ENCODE data around the gene BLACAT1. TPM values are rescaled to one million over a fixed set of nuclear protein-coding genes. Genes with fewer than 3 reads are reported as not detected.

The BLACAT1 gene
- polyA plus RNA-seq, 1 of the 3 experiments (the other 2 are of a cell fraction) = not detected

DNA sequence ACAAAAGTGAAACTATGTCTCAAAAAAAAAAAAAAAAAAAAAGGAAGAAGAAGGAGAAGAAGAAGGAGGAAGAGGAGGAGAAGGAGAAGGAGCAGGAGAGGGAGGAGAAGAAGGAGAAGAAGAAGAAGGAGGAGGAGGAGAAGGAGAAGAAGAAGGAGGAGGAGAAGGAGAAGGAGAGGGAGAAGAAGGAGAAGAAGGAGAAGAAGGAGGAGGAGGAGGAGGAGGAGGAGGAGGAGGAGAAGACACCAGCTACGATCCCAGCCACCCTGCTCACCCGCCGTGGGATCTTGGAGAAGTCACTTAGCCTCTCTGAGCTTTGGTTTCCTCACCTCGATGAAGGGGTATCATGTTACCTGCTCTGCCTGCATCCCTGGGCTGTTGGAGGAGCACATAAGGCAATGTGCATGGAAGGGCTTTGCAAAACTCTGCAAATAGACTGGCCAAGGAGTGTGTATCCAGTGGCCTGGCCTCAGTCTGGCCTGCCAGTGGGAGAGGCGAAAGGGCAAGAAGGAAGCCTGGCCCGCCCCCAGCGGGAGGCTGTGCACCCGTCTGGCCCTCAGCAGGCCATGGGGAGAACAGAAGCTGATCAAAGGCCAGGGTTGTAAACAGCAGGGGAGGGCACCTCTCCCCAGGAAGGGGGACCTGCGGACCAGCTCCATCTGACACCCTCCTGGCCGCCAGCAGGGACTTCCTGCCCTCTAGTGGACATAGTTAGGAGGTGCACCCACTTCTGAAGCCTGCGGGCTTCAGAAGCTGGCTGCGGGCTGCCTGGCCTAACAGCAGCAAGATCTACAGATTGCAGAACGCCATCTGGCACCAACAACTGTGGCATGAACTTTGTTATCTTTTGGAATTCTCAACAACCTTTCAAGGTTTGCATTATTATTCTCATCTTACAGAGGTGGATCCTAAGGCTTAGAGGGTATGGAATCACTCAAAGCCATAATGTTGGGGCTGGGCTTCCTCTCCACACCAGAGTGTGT lies 29.4 kb upstream of the BLACAT1 start:
- POLR2A ChIA-PET = interaction anchor here (1.0 kb wide), 1 partner anchor 119 kb away, joined by 3 read pairs; no protein-coding TSS in a partner anchor
- H2AFZ ChIP-seq (ENCODE audit: low read depth) = no peak overlapping the region
- H3K79me2 ChIP-seq (ENCODE audit: insufficient read depth) = no peaks in the 10 kb centered on the region
- peak; percentile 92 for DNase-seq
- H3K4me2 ChIP-seq = no peak overlapping the region
- peaks cover 16% of the 10 kb centered on the region; the same call in 1 of the 2 replicates for H3K27me3 ChIP-seq (ENCODE audit: insufficient read depth)
- H3K27ac ChIP-seq (ENCODE audit: low read depth in 2 of 2, low read length in 1 of 2) = no peak overlapping the region
- 28% methylated on average over 12 of the region's 13 CpGs for WGBS (ENCODE audit: low lambda C conversion rate)
- CTCF ChIA-PET = interaction anchor here (0.6 to 45.6 kb wide), 80 partner anchors 10 to 290 kb away, joined by 3 to 1333 read pairs (median 7); partner anchors contain the start of genes BLACAT1, CDK18, ELK4 and KLHDC8A
- no peak overlapping the region for H3K9ac ChIP-seq
- H4K20me1 ChIP-seq (ENCODE audit: insufficient read depth) = peaks cover 3% of the 10 kb centered on the region; the same call in 1 of the 2 replicates
- peak overlapping the region in 1 of 2 experiments; percentile 22; a peak in 1 of 4 replicates for H3K4me3 ChIP-seq (ENCODE audit: low read depth in 2 of 2, low read length in 1 of 2)
- peaks cover 0 to 3% of the 10 kb centered on the region in 2 experiments; a peak in 2 of 4 replicates for H3K4me1 ChIP-seq (ENCODE audit: control insufficient read depth in 1 of 2, insufficient read depth in 2 of 2, low read depth in 1 of 2, low read length in 1 of 2)
- no peaks in the 10 kb centered on the region for H3K36me3 ChIP-seq (replicated peaks in 1 of 2; ENCODE audit: control insufficient read depth in 1 of 2, insufficient read depth in 2 of 2, low read length in 1 of 2)
- no peaks in the 10 kb centered on the region for H3K9me3 ChIP-seq
- H3F3A ChIP-seq (replicated peaks; ENCODE audit: insufficient read depth) = no peaks in the 10 kb centered on the region
- no peaks in the 10 kb centered on the region for H3K9me2 ChIP-seq
- TF ChIP-seq NRF1 (IDR thresholded peaks at IDR 0.05; ENCODE audit: low read depth, low read length) = no peak
- TF ChIP-seq NFIC (IDR thresholded peaks at IDR 0.05; ENCODE audit: borderline replicate concordance) = no peak
- TF ChIP-seq TCF12 (IDR thresholded peaks at IDR 0.05) = no peak
- no peak for TF ChIP-seq YY1 (IDR thresholded peaks at IDR 0.05; ENCODE audit: low read depth)
- no peak for TF ChIP-seq POLR2AphosphoS5 (IDR thresholded peaks at IDR 0.05; ENCODE audit: low read depth, low read length)
- no peak for TF ChIP-seq MEF2A (IDR thresholded peaks at IDR 0.05; ENCODE audit: borderline replicate concordance, low read depth)
- no peak; a peak in 1 of 4 replicates for TF ChIP-seq EP300 (IDR thresholded peaks at IDR 0.05; ENCODE audit: borderline replicate concordance in 1 of 2, low read depth in 1 of 2, low read length in 1 of 2)
- TF ChIP-seq ELF1 (IDR thresholded peaks at IDR 0.05) = no peak
- TF ChIP-seq, protein P1, sequence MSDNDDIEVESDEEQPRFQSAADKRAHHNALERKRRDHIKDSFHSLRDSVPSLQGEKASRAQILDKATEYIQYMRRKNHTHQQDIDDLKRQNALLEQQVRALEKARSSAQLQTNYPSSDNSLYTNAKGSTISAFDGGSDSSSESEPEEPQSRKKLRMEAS (IDR thresholded peaks at IDR 0.05; ENCODE audit: low read depth) = no peak
- no peak for TF ChIP-seq JUND (IDR thresholded peaks at IDR 0.05)
- no peak for TF ChIP-seq FOXJ3 (CRISPR knock-in tag; IDR thresholded peaks at IDR 0.05)
- TF ChIP-seq CTCF (IDR thresholded peaks at IDR 0.05) = peak; percentile 93
- TF ChIP-seq SMC3 (IDR thresholded peaks at IDR 0.05; ENCODE audit: low read depth, low read length) = peak; percentile 93
- TF ChIP-seq FOSL2 (IDR thresholded peaks at IDR 0.05; ENCODE audit: borderline replicate concordance, low read depth) = no peak
- TF ChIP-seq CHD2 (IDR thresholded peaks at IDR 0.05; ENCODE audit: low read length, partially characterized antibody) = peak; percentile 47
- TF ChIP-seq TEAD4 (IDR thresholded peaks at IDR 0.05; ENCODE audit: borderline replicate concordance, insufficient read depth) = no peak
- no peak for TF ChIP-seq ZBTB33 (IDR thresholded peaks at IDR 0.05; ENCODE audit: borderline replicate concordance, low read depth)
- TF ChIP-seq, protein P2, sequence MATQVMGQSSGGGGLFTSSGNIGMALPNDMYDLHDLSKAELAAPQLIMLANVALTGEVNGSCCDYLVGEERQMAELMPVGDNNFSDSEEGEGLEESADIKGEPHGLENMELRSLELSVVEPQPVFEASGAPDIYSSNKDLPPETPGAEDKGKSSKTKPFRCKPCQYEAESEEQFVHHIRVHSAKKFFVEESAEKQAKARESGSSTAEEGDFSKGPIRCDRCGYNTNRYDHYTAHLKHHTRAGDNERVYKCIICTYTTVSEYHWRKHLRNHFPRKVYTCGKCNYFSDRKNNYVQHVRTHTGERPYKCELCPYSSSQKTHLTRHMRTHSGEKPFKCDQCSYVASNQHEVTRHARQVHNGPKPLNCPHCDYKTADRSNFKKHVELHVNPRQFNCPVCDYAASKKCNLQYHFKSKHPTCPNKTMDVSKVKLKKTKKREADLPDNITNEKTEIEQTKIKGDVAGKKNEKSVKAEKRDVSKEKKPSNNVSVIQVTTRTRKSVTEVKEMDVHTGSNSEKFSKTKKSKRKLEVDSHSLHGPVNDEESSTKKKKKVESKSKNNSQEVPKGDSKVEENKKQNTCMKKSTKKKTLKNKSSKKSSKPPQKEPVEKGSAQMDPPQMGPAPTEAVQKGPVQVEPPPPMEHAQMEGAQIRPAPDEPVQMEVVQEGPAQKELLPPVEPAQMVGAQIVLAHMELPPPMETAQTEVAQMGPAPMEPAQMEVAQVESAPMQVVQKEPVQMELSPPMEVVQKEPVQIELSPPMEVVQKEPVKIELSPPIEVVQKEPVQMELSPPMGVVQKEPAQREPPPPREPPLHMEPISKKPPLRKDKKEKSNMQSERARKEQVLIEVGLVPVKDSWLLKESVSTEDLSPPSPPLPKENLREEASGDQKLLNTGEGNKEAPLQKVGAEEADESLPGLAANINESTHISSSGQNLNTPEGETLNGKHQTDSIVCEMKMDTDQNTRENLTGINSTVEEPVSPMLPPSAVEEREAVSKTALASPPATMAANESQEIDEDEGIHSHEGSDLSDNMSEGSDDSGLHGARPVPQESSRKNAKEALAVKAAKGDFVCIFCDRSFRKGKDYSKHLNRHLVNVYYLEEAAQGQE (IDR thresholded peaks at IDR 0.05; ENCODE audit: low read depth, low read length) = peak; percentile 49; the same call in 1 of the 2 replicates
- no peak for TF ChIP-seq MXI1 (IDR thresholded peaks at IDR 0.05; ENCODE audit: low read depth, low read length)
- TF ChIP-seq GATA2 (CRISPR knock-in tag; IDR thresholded peaks at IDR 0.05) = peak; percentile 75
- no peak for TF ChIP-seq FOXM1 (IDR thresholded peaks at IDR 0.05; ENCODE audit: low read depth)
- TF ChIP-seq, protein P3, sequence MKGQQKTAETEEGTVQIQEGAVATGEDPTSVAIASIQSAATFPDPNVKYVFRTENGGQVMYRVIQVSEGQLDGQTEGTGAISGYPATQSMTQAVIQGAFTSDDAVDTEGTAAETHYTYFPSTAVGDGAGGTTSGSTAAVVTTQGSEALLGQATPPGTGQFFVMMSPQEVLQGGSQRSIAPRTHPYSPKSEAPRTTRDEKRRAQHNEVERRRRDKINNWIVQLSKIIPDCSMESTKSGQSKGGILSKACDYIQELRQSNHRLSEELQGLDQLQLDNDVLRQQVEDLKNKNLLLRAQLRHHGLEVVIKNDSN (IDR thresholded peaks at IDR 0.05; ENCODE audit: borderline replicate concordance, low read depth) = no peak
- TF ChIP-seq GABPA (IDR thresholded peaks at IDR 0.05; ENCODE audit: low read depth) = no peak
- no peak for TF ChIP-seq RFX5 (IDR thresholded peaks at IDR 0.05; ENCODE audit: low read length)
- TF ChIP-seq TAF1 (IDR thresholded peaks at IDR 0.05; ENCODE audit: borderline replicate concordance, low read depth, low read length) = no peak
